ENCODE data around the gene ASCC1.

ASCC1 gene

DNA sequence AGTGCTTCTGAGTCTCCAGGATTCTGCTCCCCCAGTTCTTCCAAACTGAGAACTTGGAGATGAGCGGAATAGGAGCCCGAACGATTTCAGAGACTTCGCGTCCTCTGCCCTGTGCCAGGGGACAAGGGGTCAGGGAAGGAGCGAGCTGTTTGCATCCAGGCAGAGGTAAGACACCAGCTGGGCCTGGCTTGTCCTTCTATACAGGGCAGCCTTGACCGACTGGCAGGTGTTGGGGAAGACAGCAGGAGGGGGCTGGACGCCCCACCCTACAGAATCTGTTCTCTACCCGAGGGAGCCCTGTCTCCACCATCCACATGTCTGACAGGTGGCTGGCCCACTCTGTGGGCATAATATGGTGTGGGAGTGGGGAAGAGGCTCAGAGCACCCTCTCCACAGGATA, 134.9 kb downstream of the ASCC1 start:
- H3K27ac ChIP-seq, result peak overlapping the region; percentile 15; the same call in 1 of the 2 replicates
- TF ChIP-seq, protein P1, sequence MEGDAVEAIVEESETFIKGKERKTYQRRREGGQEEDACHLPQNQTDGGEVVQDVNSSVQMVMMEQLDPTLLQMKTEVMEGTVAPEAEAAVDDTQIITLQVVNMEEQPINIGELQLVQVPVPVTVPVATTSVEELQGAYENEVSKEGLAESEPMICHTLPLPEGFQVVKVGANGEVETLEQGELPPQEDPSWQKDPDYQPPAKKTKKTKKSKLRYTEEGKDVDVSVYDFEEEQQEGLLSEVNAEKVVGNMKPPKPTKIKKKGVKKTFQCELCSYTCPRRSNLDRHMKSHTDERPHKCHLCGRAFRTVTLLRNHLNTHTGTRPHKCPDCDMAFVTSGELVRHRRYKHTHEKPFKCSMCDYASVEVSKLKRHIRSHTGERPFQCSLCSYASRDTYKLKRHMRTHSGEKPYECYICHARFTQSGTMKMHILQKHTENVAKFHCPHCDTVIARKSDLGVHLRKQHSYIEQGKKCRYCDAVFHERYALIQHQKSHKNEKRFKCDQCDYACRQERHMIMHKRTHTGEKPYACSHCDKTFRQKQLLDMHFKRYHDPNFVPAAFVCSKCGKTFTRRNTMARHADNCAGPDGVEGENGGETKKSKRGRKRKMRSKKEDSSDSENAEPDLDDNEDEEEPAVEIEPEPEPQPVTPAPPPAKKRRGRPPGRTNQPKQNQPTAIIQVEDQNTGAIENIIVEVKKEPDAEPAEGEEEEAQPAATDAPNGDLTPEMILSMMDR (conservative IDR thresholded peaks at IDR 0.05), result no peak

DNA sequence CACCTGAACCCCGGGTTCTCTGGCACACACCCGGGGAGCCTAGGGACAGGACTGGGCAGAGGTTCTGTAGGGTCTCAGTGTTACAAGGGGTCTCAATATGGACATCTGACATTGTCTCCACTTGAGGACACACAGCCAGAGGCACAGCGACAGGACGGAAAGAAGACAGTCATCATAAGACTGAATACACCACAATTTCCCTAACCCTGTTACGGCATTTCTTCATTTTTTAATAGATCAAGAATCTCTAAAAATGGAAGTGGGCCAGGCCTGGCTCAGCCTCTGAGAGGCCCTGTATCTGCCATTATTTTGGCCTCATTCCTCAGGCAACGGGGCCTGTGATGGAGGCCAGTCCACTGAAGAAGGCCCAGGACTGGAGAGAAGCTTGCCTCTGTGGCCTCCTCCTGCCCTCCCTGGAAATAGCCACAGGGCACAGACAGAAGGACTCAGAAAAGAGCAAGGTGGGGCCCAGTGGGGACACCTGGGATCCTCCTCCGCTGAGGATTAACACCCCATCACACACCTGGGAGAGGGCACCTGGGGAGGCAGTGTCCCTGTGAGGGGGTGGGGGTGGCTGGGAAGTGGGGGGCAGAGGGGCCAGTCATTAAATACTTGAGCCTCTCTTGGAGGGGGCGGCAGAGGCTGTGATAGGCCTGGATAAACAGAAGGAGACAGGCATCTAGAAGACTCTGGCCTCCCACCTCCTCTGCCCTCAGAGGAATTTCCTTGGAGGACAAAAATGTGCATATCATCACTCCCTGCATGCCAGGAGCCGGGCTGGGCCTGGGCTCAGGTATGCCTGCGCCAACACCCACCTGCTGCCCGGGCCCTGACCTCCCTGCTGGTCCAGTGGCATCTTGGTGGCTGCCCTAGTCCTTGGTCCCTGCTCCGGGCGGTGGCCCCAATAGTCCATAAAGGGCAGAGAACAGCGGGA, 135.8 kb downstream of the ASCC1 start:
- H3K27ac ChIP-seq, result no peak overlapping the region
- TF ChIP-seq, protein P1 (conservative IDR thresholded peaks at IDR 0.05), result no peak

DNA sequence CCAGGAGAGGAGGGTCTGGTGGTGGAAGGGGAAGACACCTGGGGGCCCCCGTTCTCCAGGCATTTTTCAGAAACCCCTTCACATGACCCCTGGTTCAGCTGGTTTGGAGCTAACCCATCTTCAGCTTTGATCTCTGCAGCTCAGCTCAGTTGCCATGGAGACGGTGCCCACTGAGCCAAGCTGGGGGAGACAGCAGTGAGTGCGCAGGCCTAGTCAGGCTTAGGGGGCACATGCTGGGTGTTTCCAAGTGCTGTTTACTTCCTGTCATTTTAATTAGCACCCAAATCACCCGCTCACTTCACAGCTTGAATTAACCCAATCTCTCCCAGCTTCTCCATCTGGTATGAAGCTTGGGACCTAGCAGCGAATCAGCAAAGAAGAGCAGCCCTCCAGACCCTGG, 136.7 kb downstream of the ASCC1 start:
- H3K27ac ChIP-seq, result no peak overlapping the region
- TF ChIP-seq, protein P1 (conservative IDR thresholded peaks at IDR 0.05), result no peak

DNA sequence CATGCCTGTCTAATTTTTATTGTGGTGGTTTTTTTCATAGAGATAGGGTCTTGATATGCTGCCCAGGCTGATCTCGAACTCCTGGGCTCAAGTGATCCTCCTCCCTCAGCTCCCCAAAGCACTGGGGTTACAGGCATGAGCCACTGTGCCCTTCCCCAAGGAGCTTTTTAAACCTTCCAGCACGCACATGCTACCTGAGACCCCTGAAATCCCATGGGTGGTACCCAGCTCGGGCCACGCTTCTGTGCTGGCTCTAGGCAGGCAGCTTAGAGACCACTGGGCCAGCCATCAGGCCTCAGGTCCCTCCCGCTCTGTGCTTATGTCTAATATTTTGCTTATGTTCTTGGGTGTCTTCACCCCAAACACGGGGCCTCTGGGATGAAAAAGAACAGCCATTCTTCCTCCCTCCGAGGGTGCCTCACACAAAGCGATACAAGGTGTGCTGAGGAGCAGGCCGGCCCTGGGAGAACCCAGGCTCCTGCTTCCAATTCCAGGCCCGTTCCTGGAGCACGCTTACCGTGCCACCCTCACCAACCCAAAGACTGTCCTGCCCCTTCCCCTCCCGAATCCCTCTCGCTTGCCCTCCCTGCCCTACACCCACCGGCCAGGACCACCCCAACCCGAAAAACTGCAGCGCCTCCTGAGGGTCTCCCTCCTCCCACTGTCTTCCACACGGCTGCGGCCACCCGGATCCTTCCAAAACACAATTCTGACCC, 138.6 kb downstream of the ASCC1 start:
- TF ChIP-seq, protein P1 (conservative IDR thresholded peaks at IDR 0.05), result no peak
- H3K27ac ChIP-seq, result no peak overlapping the region

DNA sequence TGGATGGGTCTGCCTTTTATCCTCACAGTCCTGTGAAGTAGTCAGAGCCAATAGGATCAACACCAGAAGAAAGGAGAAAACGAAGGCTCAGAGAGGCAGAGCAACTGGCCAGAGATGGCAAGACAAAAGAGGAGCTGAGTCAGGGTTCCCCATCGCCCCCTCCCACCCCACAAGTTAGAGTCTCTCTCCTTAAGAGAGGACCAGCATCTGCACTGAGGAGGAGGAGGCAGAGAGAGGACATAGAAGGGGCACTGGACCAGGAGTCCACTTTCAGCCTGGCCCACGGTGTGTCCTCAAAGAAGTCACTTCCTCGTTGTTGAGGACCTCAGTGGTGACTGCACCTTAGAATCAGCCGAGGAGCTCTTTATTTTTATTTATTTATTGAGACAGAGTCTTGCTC, 139.3 kb downstream of the ASCC1 start:
- H3K27ac ChIP-seq, result no peak overlapping the region
- TF ChIP-seq, protein P1 (conservative IDR thresholded peaks at IDR 0.05), result no peak

DNA sequence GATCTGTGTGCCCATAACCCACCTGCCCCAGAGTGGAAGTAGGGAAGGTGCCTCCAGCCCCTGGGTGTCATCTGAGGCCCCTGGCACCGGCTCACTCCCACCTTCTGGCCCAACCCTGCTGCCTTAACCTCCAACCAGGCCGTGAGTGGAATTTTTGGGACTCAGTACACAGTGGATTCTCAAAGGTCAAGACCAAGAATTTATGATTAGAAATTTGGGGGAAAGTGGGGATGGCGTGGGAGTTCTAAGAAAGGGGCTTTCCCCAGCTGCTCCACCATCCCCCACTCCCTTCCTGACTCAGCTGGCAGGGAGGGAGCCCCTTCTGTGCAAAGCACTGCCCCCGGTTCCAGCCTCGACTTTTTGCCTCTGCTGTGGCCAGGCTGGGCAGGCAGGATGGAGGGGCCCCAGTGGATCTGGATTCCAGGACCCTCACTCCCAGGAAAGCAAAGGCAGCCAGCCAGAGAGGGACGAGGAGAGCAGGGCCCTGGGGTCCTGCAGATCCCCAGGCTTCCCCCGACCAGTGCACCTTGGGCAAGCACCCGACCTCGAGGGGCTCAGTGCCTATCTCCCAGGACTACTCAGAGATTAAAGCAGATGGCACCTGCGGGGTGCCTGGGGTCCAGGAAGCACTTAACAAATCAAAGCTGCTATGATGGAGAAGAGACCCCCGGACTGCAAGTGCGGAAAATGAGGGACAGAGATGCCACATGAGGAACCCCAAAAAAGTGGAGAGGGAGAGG, 140.5 kb downstream of the ASCC1 start:
- TF ChIP-seq, protein P1 (conservative IDR thresholded peaks at IDR 0.05), result no peak
- H3K27ac ChIP-seq, result no peak overlapping the region
